Measurements from ENCODE around the gene HP. TPM values are rescaled to one million over a fixed set of nuclear protein-coding genes. Genes with fewer than 3 reads are reported as not detected.

The HP gene
- total and polyA plus RNA-seq, 2 of the 4 experiments (the other 2 are of a cell fraction): not detected

DNA sequence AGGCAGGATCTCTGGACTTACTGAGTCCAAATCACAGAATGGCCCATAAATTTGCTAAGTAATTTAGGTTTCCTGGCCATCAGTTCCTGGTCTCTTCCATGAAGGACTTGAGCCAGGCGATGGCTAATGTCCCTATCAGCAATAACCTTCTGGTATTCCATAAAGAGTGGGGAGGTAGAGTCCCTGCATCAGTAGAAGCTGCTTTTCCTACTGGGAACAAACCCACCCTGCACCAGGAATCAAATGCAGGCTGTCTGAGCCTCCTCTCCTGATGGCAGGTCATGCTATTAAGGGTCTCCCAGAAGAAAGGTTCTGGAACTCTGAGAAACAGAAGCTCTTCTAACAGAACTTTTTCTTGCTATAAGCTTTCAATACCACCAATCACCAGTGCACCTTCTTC is 7.3 kb downstream of the HP start:
- Histone ChIP-seq H2BK15ac (ENCODE audit: low read depth, low read length) (no peak overlapping the region), H2AFZ (replicated peaks; ENCODE audit: low read length, poor library complexity) (no peak overlapping the region), H4K91ac (ENCODE audit: insufficient read depth, low read depth, low read length) (no peak overlapping the region), H2AK9ac (replicated peaks; ENCODE audit: low read depth, low read length, poor library complexity) (no peak overlapping the region), H3K36me3 (ENCODE audit: control insufficient read depth, insufficient read depth, low read length) (no peaks in the 10 kb centered on the region), H2AK5ac (ENCODE audit: low read depth, low read length) (no peak overlapping the region), H3K9me3 (ENCODE audit: control insufficient read depth, insufficient read depth, low read length) (no peaks in the 10 kb centered on the region), H4K8ac (ENCODE audit: low read depth in 2 of 2, low read length in 2 of 2) (no peak overlapping the region), H3K4ac (ENCODE audit: low read depth, low read length) (no peak overlapping the region), H4K5ac (ENCODE audit: low read depth, low read length) (no peak overlapping the region), H3K56ac (ENCODE audit: extremely low read depth, insufficient read depth, low read length) (no peak overlapping the region), H3K18ac (ENCODE audit: low read depth, low read length) (no peak overlapping the region), H3K23ac (ENCODE audit: low read depth, low read length) (no peak overlapping the region), H3K9me1 (ENCODE audit: insufficient read depth, low read length) (no peaks in the 10 kb centered on the region), H3K27ac (ENCODE audit: insufficient read depth, low read length) (no peak overlapping the region), H4K20me1 (ENCODE audit: insufficient read depth, low read length) (no peaks in the 10 kb centered on the region), H2BK20ac (ENCODE audit: low read depth, low read length) (no peak overlapping the region), H3K79me1 (ENCODE audit: low read depth in 1 of 2, low read length in 2 of 2) (no peaks in the 10 kb centered on the region), H2BK5ac (ENCODE audit: low read depth, low read length, poor library complexity, severe bottlenecking) (no peak overlapping the region), H3K14ac (replicated peaks; ENCODE audit: low read depth, low read length) (no peak overlapping the region), H2BK120ac (ENCODE audit: low read depth, low read length) (no peak overlapping the region), H3K27me3 (ENCODE audit: control insufficient read depth, insufficient read depth, low read length) (peaks cover 6% of the 10 kb centered on the region; the same call in 1 of the 2 replicates), H3K4me2 (ENCODE audit: low read depth, low read length) (no peak overlapping the region), H3K9ac (ENCODE audit: low read depth, low read length) (no peak overlapping the region), H3K4me1 (ENCODE audit: control insufficient read depth, insufficient read depth, low read length) (no peaks in the 10 kb centered on the region), H3K4me3 (ENCODE audit: insufficient read depth, low read depth, low read length) (no peak overlapping the region)
- ChIA-PET POLR2A (ENCODE audit: unreplicated experiment) (no interaction called here), CTCF (interaction anchor here (1.7 kb wide), 1 partner anchor 10 kb away, joined by 8 read pairs; no protein-coding TSS in a partner anchor)
- in situ Hi-C loops (cut with MboI; ENCODE audit: low sequenced_read_pairs) (no loop called here), dilution Hi-C loops (cut with HindIII; ENCODE audit: low sequenced_read_pairs, unreplicated experiment) (no loop called here), intact Hi-C loops (cut with micrococcal nuclease) (no loop called here)
- TF ChIP-seq MXI1 (IDR thresholded peaks at IDR 0.05; ENCODE audit: borderline replicate concordance, low read depth, low read length) (no peak), NFE2L2 (IDR thresholded peaks at IDR 0.05; ENCODE audit: low read depth, low read length) (no peak), SMC3 (IDR thresholded peaks at IDR 0.05; ENCODE audit: low read depth, low read length) (no peak), CEBPB (IDR thresholded peaks at IDR 0.05; ENCODE audit: low read depth, low read length) (no peak), MAZ (IDR thresholded peaks at IDR 0.05; ENCODE audit: borderline replicate concordance, low read depth, low read length) (no peak), CHD1 (IDR thresholded peaks at IDR 0.05; ENCODE audit: low read depth, low read length) (no peak), RAD21 (IDR thresholded peaks at IDR 0.05; ENCODE audit: low read length) (no peak), BHLHE40 (IDR thresholded peaks at IDR 0.05; ENCODE audit: low read depth, low read length) (no peak), RFX5 (IDR thresholded peaks at IDR 0.05; ENCODE audit: low read depth, low read length) (no peak), FOS (IDR thresholded peaks at IDR 0.05; ENCODE audit: low read depth, low read length) (no peak), POLR2A (IDR thresholded peaks at IDR 0.05; ENCODE audit: low read depth, low read length) (no peak), CTCF (conservative IDR thresholded peaks at IDR 0.05; ENCODE audit: low read depth, low read length) (no peak), RCOR1 (IDR thresholded peaks at IDR 0.05; ENCODE audit: insufficient replicate concordance, low read length) (no peak), MAFK (IDR thresholded peaks at IDR 0.05; ENCODE audit: low read depth, low read length) (no peak)
- TF ChIP-seq, protein P1, sequence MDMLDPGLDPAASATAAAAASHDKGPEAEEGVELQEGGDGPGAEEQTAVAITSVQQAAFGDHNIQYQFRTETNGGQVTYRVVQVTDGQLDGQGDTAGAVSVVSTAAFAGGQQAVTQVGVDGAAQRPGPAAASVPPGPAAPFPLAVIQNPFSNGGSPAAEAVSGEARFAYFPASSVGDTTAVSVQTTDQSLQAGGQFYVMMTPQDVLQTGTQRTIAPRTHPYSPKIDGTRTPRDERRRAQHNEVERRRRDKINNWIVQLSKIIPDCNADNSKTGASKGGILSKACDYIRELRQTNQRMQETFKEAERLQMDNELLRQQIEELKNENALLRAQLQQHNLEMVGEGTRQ (IDR thresholded peaks at IDR 0.05; ENCODE audit: low read depth, low read length): no peak
- TF ChIP-seq, protein P2, sequence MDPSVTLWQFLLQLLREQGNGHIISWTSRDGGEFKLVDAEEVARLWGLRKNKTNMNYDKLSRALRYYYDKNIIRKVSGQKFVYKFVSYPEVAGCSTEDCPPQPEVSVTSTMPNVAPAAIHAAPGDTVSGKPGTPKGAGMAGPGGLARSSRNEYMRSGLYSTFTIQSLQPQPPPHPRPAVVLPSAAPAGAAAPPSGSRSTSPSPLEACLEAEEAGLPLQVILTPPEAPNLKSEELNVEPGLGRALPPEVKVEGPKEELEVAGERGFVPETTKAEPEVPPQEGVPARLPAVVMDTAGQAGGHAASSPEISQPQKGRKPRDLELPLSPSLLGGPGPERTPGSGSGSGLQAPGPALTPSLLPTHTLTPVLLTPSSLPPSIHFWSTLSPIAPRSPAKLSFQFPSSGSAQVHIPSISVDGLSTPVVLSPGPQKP (IDR thresholded peaks at IDR 0.05; ENCODE audit: borderline replicate concordance, low read depth, low read length): no peak
- ATAC-seq (ENCODE audit: low read depth): no peak
- WGBS, 2 experiments (ENCODE audit: extremely low coverage in 2 of 2, insufficient read length in 1 of 2): 67% methylated on average over 1 of the region's 1 CpG; no CpG with 5 or more reads in 1 of the 2 experiments
- no peak for DNase-seq
- no TSS peak for BruUV-seq (replicated peaks)

All from IMR-90 (cell line).